M059J (cell line): ENCODE results near the gene PMEL. TPM values are rescaled to one million over a fixed set of nuclear protein-coding genes. Genes with fewer than 3 reads are reported as not detected.

ENCODE experiments used
- DNase-seq: peaks from one replicate; pipeline ENCODE4 v3.0.0-alpha.2; 2012; ENCODE audit warnings: low read depth
- total RNA-seq: library from RNA; depleted of rRNA; stranded (reverse); fragments of >200 nt; shearing (Covaris generic); gene quantifications from 2 replicates; pipeline ENCODE4 v1.2.3, GENCODE V29; 2014

The PMEL gene
- total RNA-seq, 1 experiment from 2014 or later: 0.54 TPM

GRCh38 chr12:55942577-55943136 lies 23.2 kb downstream of the PMEL start:
- no peak for DNase-seq

GRCh38 chr12:55942055-55942454 lies 23.8 kb downstream of the PMEL start:
- no peak for DNase-seq

GRCh38 chr12:55940065-55940732 lies 25.6 kb downstream of the PMEL start:
- DNase-seq: peak; percentile 75

- DNase-seq: no peak
These were observed 26.9 kb downstream of the PMEL start for GRCh38 chr12:55938826-55939501.

- DNase-seq: peak; percentile 46
These were observed 27.9 kb downstream of the PMEL start for GRCh38 chr12:55937981-55938380.

- no peak for DNase-seq
These were observed 30.1 kb downstream of the PMEL start for GRCh38 chr12:55935738-55936151.

- DNase-seq: no peak
These were observed 31.1 kb downstream of the PMEL start for GRCh38 chr12:55934773-55935172.

- DNase-seq: no peak
These were observed 31.8 kb downstream of the PMEL start for GRCh38 chr12:55933799-55934742.

GRCh38 chr12:55933169-55933798 lies 32.6 kb downstream of the PMEL start:
- DNase-seq: peak; percentile 85

- DNase-seq: no peak
These were observed 33.3 kb downstream of the PMEL start for GRCh38 chr12:55932551-55932910.

- peak; percentile 28 for DNase-seq
These were observed 33.9 kb downstream of the PMEL start for GRCh38 chr12:55931780-55932550.

- peak; percentile 35 for DNase-seq
These were observed 34.5 kb downstream of the PMEL start for GRCh38 chr12:55931317-55931779.

- DNase-seq: peak; percentile 56
These were observed 35.0 kb downstream of the PMEL start, which contains the start of gene DGKA for GRCh38 chr12:55930771-55931316. Gene DGKA (plus strand): TSS chr12:55931162. CDS start chr12:55936504, 5,342 bp downstream.

GRCh38 chr12:55929306-55929791 lies 36.5 kb downstream of the PMEL start:
- DNase-seq: no peak

- DNase-seq: peak; percentile 70
These were observed 38.0 kb downstream of the PMEL start, which contains the start of gene PYM1 for GRCh38 chr12:55927588-55928502. Gene PYM1 (minus strand): TSS chr12:55927894. CDS start chr12:55927761, 133 bp downstream.

- DNase-seq: peak; percentile 92
These were observed 38.9 kb downstream of the PMEL start for GRCh38 chr12:55926738-55927587.

GRCh38 chr12:55925870-55926737 lies 39.7 kb downstream of the PMEL start:
- DNase-seq: peak; percentile 9
